Measurements from ENCODE around the gene ENO3.

ENO3 gene

GRCh38 chr17:4978726-4979125 is 27.8 kb downstream of the ENO3 start:
- no peak for DNase-seq

GRCh38 chr17:4980644-4981216 is 29.8 kb downstream of the ENO3 start:
- DNase-seq = peak; percentile 62

GRCh38 chr17:4982305-4982704 is 31.4 kb downstream of the ENO3 start:
- DNase-seq = peak; percentile 37

GRCh38 chr17:4986403-4986802 is 35.5 kb downstream of the ENO3 start:
- no peak for DNase-seq

- DNase-seq = peak; percentile 84
Observed at GRCh38 chr17:4986951-4987766, 36.2 kb downstream of the ENO3 start, which contains the start of gene CAMTA2. Gene CAMTA2 (minus strand): TSS chr17:4987675. CDS start chr17:4986222, 1,453 bp downstream.

GRCh38 chr17:4987767-4988567 is 37.0 kb downstream of the ENO3 start:
- no peak for DNase-seq

- DNase-seq = no peak
Observed at GRCh38 chr17:4994081-4994595, 43.2 kb downstream of the ENO3 start.

- peak; percentile 87 for DNase-seq
Observed at GRCh38 chr17:4997302-4998026, 46.5 kb downstream of the ENO3 start, which contains the start of the genes INCA1 and KIF1C. Gene INCA1 (minus strand): TSS chr17:4997522. CDS start chr17:4994437, 3,085 bp downstream. Gene KIF1C (plus strand): TSS chr17:4997950. CDS start chr17:5000247, 2,297 bp downstream.

GRCh38 chr17:4998027-4998731 is 47.3 kb downstream of the ENO3 start:
- no peak for DNase-seq

- no peak for DNase-seq
Observed at GRCh38 chr17:4998732-4999429, 48.0 kb downstream of the ENO3 start.

- no peak for DNase-seq
Observed at GRCh38 chr17:4999430-5000093, 48.6 kb downstream of the ENO3 start.

- DNase-seq = peak; percentile 32
Observed at GRCh38 chr17:5000237-5000639, 49.3 kb downstream of the ENO3 start.

GRCh38 chr17:5002121-5002788 is 51.3 kb downstream of the ENO3 start:
- no peak for DNase-seq

GRCh38 chr17:5003214-5003867 is 52.4 kb downstream of the ENO3 start:
- DNase-seq = no peak

Measured in fibroblast of skin of right biceps (primary cell).